WTC11 (cell line): Measurements from ENCODE around the gene TRAF7. TPM values are rescaled to one million over a fixed set of nuclear protein-coding genes. Genes with fewer than 3 reads are reported as not detected.

Experiments
- ATAC-seq: fragments of 200-7000 bp; cut with Tn5 transposase; 2 replicates; pipeline ENCODE4 v1.10.0; 2021; ENCODE audit warnings: mild to moderate bottlenecking, moderate library complexity
- CTCF ChIA-PET: fragments of 300-600 bp; sonication (Branson Sonifier 250); formaldehyde crosslinking; loops from one replicate; lab custom pipeline; 2021; ENCODE audit warnings: antibody characterized with exemption; lab: Charles Lee
- POLR2A ChIA-PET: fragments of 350-600 bp; sonication (Branson Sonifier 250); formaldehyde crosslinking; loops from one replicate; lab custom pipeline; 2021; ENCODE audit warnings: antibody characterized with exemption; lab: Charles Lee
- DNase-seq: peaks from one replicate; pipeline ENCODE4 v3.0.0; 2021; ENCODE audit warnings: low spot score
- H3K27ac Mint-ChIP-seq: 2 replicates; pipeline ENCODE4 v1.8.0; 2021; ENCODE audit warnings: mixed read lengths
- H3K27me3 Mint-ChIP-seq: 2 replicates; pipeline ENCODE4 v1.8.0; 2021; ENCODE audit warnings: low read depth, mild to moderate bottlenecking, moderate library complexity, mixed read lengths
- H3K36me3 Mint-ChIP-seq: 2 replicates; pipeline ENCODE4 v1.8.0; 2021; ENCODE audit warnings: mixed read lengths
- H3K4me1 Mint-ChIP-seq: 2 replicates; pipeline ENCODE4 v1.8.0; 2022; ENCODE audit warnings: mixed read lengths
- H3K4me3 Mint-ChIP-seq: 2 replicates; pipeline ENCODE4 v1.8.0; 2021; ENCODE audit warnings: mild to moderate bottlenecking, moderate library complexity, mixed read lengths
- H3K9me3 Mint-ChIP-seq: 2 replicates; pipeline ENCODE4 v1.8.0; 2021; ENCODE audit warnings: mixed read lengths
- ATF3 ChIP-seq: sonication (generic); formaldehyde crosslinking; conservative IDR thresholded peaks from 2 replicates; pipeline ENCODE4 v1.8.1; 2022; ENCODE audit warnings: mild to moderate bottlenecking, missing genetic modification reagents
- CREB1 ChIP-seq: sonication (generic); formaldehyde crosslinking; IDR thresholded peaks from 2 replicates; pipeline ENCODE4 v1.8.0; 2023; ENCODE audit warnings: mild to moderate bottlenecking, missing genetic modification reagents
- EMX1 ChIP-seq: fragments of 250-450 bp; sonication (Bioruptor Pico); IDR thresholded peaks from 2 replicates; pipeline ENCODE4 v1.8.0; 2021; ENCODE audit warnings: mild to moderate bottlenecking
- ERG ChIP-seq: fragments of 250-450 bp; sonication (Bioruptor Pico); IDR thresholded peaks from 2 replicates; pipeline ENCODE4 v1.8.0; 2021; ENCODE audit warnings: mild to moderate bottlenecking
- FOXJ3 ChIP-seq: sonication (generic); formaldehyde crosslinking; IDR thresholded peaks from 2 replicates; pipeline ENCODE4 v1.9.0; 2021; ENCODE audit warnings: missing genetic modification reagents, mild to moderate bottlenecking, borderline replicate concordance
- HMGA2 ChIP-seq: fragments of 250-450 bp; sonication (Bioruptor Pico); IDR thresholded peaks from 2 replicates; pipeline ENCODE4 v1.4.0; 2021; ENCODE audit warnings: mild to moderate bottlenecking, moderate library complexity
- IRF1 ChIP-seq: sonication (generic); formaldehyde crosslinking; IDR thresholded peaks from 2 replicates; pipeline ENCODE4 v1.8.0; 2023; ENCODE audit warnings: missing genetic modification reagents
- NR1H2 ChIP-seq: sonication (generic); formaldehyde crosslinking; IDR thresholded peaks from 2 replicates; pipeline ENCODE4 v1.9.0; 2021; ENCODE audit warnings: mild to moderate bottlenecking, moderate library complexity, missing genetic modification reagents
- NR2C2 ChIP-seq: sonication (generic); formaldehyde crosslinking; IDR thresholded peaks from 2 replicates; pipeline ENCODE4 v1.8.0; 2022; ENCODE audit warnings: mild to moderate bottlenecking, missing genetic modification reagents
- PRRX2 ChIP-seq: fragments of 250-450 bp; sonication (Bioruptor Pico); IDR thresholded peaks from 2 replicates; pipeline ENCODE4 v1.8.0; 2021; ENCODE audit warnings: mild to moderate bottlenecking
- SMAD4 ChIP-seq: sonication (generic); formaldehyde crosslinking; IDR thresholded peaks from 2 replicates; pipeline ENCODE4 v1.8.0; 2022; ENCODE audit warnings: mild to moderate bottlenecking, missing genetic modification reagents
- SP1 ChIP-seq: sonication (generic); formaldehyde crosslinking; conservative IDR thresholded peaks from 2 replicates; pipeline ENCODE4 v1.8.1; 2022; ENCODE audit warnings: missing genetic modification reagents
- ZNF138 ChIP-seq: sonication (generic); formaldehyde crosslinking; conservative IDR thresholded peaks from 2 replicates; pipeline ENCODE4 v1.8.1; 2022; ENCODE audit warnings: mild to moderate bottlenecking, moderate library complexity, missing genetic modification reagents
- ZNF232 ChIP-seq: sonication (generic); formaldehyde crosslinking; IDR thresholded peaks from 2 replicates; pipeline ENCODE4 v1.8.0; 2022; ENCODE audit warnings: mild to moderate bottlenecking, missing genetic modification reagents
- ZNF416 ChIP-seq: fragments of 250-450 bp; sonication (Bioruptor Pico); IDR thresholded peaks from 2 replicates; pipeline ENCODE4 v1.9.0; 2021; ENCODE audit warnings: mild to moderate bottlenecking, inconsistent platforms
- total RNA-seq: library from RNA; stranded (reverse); gene quantifications from 3 replicates; pipeline ENCODE4 v1.2.3, GENCODE V29; 2021
- TF ChIP-seq, protein P1 (sequence below): sonication (generic); formaldehyde crosslinking; IDR thresholded peaks from 2 replicates; pipeline ENCODE4 v1.8.0; 2023; ENCODE audit warnings: mild to moderate bottlenecking, missing genetic modification reagents
- TF ChIP-seq, protein P2 (sequence below): sonication (generic); formaldehyde crosslinking; IDR thresholded peaks from 2 replicates; pipeline ENCODE4 v1.8.1; 2023; ENCODE audit warnings: mild to moderate bottlenecking, missing genetic modification reagents, borderline replicate concordance

Gene TRAF7
- total RNA-seq, 1 experiment from 2014 or later: 148 TPM

DNA sequence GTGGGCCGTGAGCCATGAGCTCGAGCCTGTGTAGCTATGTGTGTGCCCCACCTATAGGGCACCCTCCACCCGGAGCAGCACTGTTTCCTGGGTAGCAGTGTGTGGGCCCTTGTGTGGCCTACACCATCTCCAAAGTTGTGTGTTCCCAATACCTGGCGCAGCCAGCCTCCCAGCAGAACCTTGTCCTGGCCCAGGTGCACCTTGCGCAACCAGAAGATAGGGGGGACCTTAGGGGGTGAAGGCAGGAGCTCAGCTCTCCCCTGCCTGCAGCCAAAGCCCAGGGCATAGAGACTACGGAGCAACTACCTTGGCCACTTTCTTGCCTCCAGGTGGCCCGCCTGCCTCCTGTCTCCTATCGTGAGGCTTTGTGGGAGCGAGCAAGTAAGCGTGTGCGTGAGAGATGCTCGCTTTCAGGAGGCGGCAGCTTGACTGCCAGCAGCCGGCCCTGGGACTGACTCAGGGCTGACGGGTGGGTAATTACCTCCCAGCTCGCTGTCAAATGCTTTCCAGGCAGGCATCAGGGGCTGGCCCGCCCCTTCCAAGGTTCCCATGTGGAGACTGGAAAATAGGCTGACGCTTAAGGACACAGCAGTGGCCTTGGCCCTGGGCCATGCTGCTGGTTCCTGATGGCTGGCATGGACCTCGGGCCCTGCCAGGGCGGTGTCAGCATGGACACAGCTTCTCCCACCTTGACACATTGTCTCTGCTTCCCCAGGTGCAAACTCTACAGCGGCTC is 19.0 kb downstream of the TRAF7 start:
- ATAC-seq: no peak
- Mint-ChIP-seq H3K27me3 (no peaks in the 10 kb centered on the region), H3K27ac (no peak overlapping the region), H3K36me3 (peaks cover 19% of the 10 kb centered on the region), H3K9me3 (no peaks in the 10 kb centered on the region)
- no peak for DNase-seq
- POLR2A ChIA-PET: no interaction called here
- CTCF ChIA-PET: no interaction called here
- no peak for TF ChIP-seq PRRX2 (CRISPR knock-in tag)
- TF ChIP-seq, all 79 proteins: peak for 0
- no peak overlapping the region for H3K4me3 Mint-ChIP-seq
- H3K4me1 Mint-ChIP-seq: no peaks in the 10 kb centered on the region

GRCh38 chr16:2175454-2175853 is 19.9 kb downstream of the TRAF7 start:
- peaks cover 19% of the 10 kb centered on the region for H3K36me3 Mint-ChIP-seq
- TF ChIP-seq PRRX2 (CRISPR knock-in tag) (no peak), ERG (no peak), ZNF138 (CRISPR knock-in tag) (no peak), ZNF416 (CRISPR knock-in tag) (no peak)
- H3K9me3 Mint-ChIP-seq: no peaks in the 10 kb centered on the region
- DNase-seq (no peak), ATAC-seq (no peak)
- no peak overlapping the region for H3K4me3 Mint-ChIP-seq
- POLR2A ChIA-PET: no interaction called here
- H3K27me3 Mint-ChIP-seq: no peaks in the 10 kb centered on the region
- CTCF ChIA-PET: no interaction called here
- no peak overlapping the region for H3K27ac Mint-ChIP-seq
- no peaks in the 10 kb centered on the region for H3K4me1 Mint-ChIP-seq

GRCh38 chr16:2176047-2176446 is 20.5 kb downstream of the TRAF7 start:
- H3K27ac Mint-ChIP-seq: no peak overlapping the region
- H3K4me1 Mint-ChIP-seq: no peaks in the 10 kb centered on the region
- ChIA-PET CTCF (no interaction called here), POLR2A (no interaction called here)
- no peaks in the 10 kb centered on the region for H3K27me3 Mint-ChIP-seq
- H3K36me3 Mint-ChIP-seq: peaks cover 19% of the 10 kb centered on the region
- DNase-seq: no peak
- H3K4me3 Mint-ChIP-seq: no peak overlapping the region
- no peaks in the 10 kb centered on the region for H3K9me3 Mint-ChIP-seq
- no peak for ATAC-seq
- TF ChIP-seq IRF1 (CRISPR knock-in tag): no peak

- ChIA-PET POLR2A (no interaction called here), CTCF (no interaction called here)
- Mint-ChIP-seq H3K27me3 (no peaks in the 10 kb centered on the region), H3K4me3 (no peak overlapping the region), H3K36me3 (peaks cover 16% of the 10 kb centered on the region), H3K27ac (no peak overlapping the region), H3K9me3 (no peaks in the 10 kb centered on the region), H3K4me1 (0 out of 2 replicates have a peak, but pooled peaks cover 3% of the 10 kb centered on the region)
- DNase-seq: no peak
- ATAC-seq: no peak
- TF ChIP-seq NR2C2: no peak
- no peak for TF ChIP-seq NR1H2
- no peak for TF ChIP-seq EMX1 (CRISPR knock-in tag)
- no peak for TF ChIP-seq ZNF232
- TF ChIP-seq ATF3 (CRISPR knock-in tag): no peak
- TF ChIP-seq, protein P1, sequence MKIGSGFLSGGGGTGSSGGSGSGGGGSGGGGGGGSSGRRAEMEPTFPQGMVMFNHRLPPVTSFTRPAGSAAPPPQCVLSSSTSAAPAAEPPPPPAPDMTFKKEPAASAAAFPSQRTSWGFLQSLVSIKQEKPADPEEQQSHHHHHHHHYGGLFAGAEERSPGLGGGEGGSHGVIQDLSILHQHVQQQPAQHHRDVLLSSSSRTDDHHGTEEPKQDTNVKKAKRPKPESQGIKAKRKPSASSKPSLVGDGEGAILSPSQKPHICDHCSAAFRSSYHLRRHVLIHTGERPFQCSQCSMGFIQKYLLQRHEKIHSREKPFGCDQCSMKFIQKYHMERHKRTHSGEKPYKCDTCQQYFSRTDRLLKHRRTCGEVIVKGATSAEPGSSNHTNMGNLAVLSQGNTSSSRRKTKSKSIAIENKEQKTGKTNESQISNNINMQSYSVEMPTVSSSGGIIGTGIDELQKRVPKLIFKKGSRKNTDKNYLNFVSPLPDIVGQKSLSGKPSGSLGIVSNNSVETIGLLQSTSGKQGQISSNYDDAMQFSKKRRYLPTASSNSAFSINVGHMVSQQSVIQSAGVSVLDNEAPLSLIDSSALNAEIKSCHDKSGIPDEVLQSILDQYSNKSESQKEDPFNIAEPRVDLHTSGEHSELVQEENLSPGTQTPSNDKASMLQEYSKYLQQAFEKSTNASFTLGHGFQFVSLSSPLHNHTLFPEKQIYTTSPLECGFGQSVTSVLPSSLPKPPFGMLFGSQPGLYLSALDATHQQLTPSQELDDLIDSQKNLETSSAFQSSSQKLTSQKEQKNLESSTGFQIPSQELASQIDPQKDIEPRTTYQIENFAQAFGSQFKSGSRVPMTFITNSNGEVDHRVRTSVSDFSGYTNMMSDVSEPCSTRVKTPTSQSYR (CRISPR knock-in tag): no peak
- TF ChIP-seq, protein P2, sequence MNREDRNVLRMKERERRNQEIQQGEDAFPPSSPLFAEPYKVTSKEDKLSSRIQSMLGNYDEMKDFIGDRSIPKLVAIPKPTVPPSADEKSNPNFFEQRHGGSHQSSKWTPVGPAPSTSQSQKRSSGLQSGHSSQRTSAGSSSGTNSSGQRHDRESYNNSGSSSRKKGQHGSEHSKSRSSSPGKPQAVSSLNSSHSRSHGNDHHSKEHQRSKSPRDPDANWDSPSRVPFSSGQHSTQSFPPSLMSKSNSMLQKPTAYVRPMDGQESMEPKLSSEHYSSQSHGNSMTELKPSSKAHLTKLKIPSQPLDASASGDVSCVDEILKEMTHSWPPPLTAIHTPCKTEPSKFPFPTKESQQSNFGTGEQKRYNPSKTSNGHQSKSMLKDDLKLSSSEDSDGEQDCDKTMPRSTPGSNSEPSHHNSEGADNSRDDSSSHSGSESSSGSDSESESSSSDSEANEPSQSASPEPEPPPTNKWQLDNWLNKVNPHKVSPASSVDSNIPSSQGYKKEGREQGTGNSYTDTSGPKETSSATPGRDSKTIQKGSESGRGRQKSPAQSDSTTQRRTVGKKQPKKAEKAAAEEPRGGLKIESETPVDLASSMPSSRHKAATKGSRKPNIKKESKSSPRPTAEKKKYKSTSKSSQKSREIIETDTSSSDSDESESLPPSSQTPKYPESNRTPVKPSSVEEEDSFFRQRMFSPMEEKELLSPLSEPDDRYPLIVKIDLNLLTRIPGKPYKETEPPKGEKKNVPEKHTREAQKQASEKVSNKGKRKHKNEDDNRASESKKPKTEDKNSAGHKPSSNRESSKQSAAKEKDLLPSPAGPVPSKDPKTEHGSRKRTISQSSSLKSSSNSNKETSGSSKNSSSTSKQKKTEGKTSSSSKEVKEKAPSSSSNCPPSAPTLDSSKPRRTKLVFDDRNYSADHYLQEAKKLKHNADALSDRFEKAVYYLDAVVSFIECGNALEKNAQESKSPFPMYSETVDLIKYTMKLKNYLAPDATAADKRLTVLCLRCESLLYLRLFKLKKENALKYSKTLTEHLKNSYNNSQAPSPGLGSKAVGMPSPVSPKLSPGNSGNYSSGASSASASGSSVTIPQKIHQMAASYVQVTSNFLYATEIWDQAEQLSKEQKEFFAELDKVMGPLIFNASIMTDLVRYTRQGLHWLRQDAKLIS (CRISPR knock-in tag): no peak
- no peak for TF ChIP-seq SMAD4 (CRISPR knock-in tag)
- no peak for TF ChIP-seq FOXJ3 (CRISPR knock-in tag)
- no peak for TF ChIP-seq HMGA2 (CRISPR knock-in tag)
- TF ChIP-seq SP1 (CRISPR knock-in tag): no peak
- TF ChIP-seq CREB1: no peak
These were observed 21.5 kb downstream of the TRAF7 start for GRCh38 chr16:2177101-2177500.
